ENCODE results near the gene FARS2.

Gene FARS2

DNA sequence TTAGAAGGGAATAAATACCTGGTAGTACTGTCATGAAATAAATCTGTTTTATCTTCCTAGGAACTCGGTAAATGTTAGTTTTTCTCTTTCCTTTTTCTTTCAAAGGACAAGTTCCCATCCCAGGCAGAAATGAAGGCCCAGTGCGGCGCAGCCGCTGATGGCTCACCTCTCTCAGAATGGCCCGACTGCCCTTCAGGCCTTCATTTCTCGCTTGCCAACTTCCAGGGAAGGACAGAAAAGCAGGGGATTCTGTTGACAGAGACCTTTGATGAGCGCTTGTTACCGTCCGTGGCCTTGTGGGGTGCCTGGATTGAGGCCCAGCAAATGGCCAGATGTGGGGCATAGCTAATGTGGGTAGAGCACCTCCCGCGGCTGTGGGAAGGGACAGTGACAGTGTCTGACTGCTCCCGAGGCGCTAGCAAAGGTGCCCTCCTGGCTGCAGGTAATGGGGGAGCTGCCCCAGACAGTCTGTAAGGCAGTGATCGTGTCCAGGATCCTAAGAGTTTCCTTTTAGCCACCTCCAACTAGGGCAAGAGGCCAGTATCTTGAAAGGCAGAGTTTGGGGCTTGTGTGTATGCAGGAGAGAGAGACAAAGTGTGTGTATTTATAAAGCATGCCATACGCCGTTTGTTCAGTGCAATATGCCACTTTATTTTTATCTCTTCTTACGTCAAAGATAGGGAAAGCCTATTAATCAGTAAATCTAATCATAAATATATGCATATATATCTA lies 391.3 kb downstream of the FARS2 start (continued):
- TF ChIP-seq, protein P1, sequence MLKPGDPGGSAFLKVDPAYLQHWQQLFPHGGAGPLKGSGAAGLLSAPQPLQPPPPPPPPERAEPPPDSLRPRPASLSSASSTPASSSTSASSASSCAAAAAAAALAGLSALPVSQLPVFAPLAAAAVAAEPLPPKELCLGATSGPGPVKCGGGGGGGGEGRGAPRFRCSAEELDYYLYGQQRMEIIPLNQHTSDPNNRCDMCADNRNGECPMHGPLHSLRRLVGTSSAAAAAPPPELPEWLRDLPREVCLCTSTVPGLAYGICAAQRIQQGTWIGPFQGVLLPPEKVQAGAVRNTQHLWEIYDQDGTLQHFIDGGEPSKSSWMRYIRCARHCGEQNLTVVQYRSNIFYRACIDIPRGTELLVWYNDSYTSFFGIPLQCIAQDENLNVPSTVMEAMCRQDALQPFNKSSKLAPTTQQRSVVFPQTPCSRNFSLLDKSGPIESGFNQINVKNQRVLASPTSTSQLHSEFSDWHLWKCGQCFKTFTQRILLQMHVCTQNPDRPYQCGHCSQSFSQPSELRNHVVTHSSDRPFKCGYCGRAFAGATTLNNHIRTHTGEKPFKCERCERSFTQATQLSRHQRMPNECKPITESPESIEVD (tag by site-specific recombination; IDR thresholded peaks at IDR 0.05) = no peak

DNA sequence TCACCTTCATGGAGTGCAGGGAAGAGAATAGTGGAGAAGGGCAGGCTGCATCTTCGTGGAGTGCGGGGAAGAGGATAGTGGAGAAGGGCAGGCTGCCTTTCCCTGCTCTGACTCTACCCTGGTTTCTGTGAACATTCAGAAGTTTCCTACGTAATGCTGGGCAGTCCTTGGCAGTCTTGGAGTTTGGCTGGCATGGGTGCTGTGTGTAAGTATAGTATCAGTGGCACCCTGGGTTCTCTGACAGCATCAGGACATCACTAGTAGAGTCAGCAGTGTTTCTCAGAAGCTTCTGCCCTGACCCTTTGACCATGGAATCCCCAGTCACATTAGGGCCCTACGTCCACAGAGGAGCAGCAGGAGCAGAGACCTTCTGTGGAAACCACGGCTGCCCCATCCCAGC lies 392.5 kb downstream of the FARS2 start:
- CTCF ChIA-PET = no interaction called here
- no peaks in the 10 kb centered on the region for H3K4me1 ChIP-seq (ENCODE audit: control insufficient read depth, insufficient read depth, low read length)
- POLR2A ChIA-PET = no interaction called here
- H3K9me3 ChIP-seq (ENCODE audit: control insufficient read depth, insufficient read depth, low read depth, low read length) = no peaks in the 10 kb centered on the region
- H3K27ac ChIP-seq (ENCODE audit: extremely low read depth, low read depth, low read length) = no peak overlapping the region
- TF ChIP-seq, protein P2, sequence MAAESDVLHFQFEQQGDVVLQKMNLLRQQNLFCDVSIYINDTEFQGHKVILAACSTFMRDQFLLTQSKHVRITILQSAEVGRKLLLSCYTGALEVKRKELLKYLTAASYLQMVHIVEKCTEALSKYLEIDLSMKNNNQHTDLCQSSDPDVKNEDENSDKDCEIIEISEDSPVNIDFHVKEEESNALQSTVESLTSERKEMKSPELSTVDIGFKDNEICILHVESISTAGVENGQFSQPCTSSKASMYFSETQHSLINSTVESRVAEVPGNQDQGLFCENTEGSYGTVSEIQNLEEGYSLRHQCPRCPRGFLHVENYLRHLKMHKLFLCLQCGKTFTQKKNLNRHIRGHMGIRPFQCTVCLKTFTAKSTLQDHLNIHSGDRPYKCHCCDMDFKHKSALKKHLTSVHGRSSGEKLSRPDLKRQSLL (tag by site-specific recombination; IDR thresholded peaks at IDR 0.05) = no peak
- TF ChIP-seq ZNF677 (tag by site-specific recombination; IDR thresholded peaks at IDR 0.05) (no peak), ZNF274 (IDR thresholded peaks at IDR 0.05; ENCODE audit: low read length) (no peak), ZNF274 (tag by site-specific recombination; IDR thresholded peaks at IDR 0.05; ENCODE audit: borderline replicate concordance) (no peak), ZFP37 (tag by site-specific recombination; IDR thresholded peaks at IDR 0.05) (no peak), SCRT1 (tag by site-specific recombination; IDR thresholded peaks at IDR 0.05; ENCODE audit: borderline replicate concordance) (no peak), MEIS1 (CRISPR knock-in tag; IDR thresholded peaks at IDR 0.05; ENCODE audit: borderline replicate concordance) (no peak), ZNF624 (tag by site-specific recombination; IDR thresholded peaks at IDR 0.05) (no peak), ZNF366 (tag by site-specific recombination; conservative IDR thresholded peaks at IDR 0.05) (no peak), SALL2 (tag by site-specific recombination; IDR thresholded peaks at IDR 0.05; ENCODE audit: borderline replicate concordance) (no peak), ZNF776 (tag by site-specific recombination; IDR thresholded peaks at IDR 0.05; ENCODE audit: borderline replicate concordance) (no peak)
- TF ChIP-seq, protein P3, sequence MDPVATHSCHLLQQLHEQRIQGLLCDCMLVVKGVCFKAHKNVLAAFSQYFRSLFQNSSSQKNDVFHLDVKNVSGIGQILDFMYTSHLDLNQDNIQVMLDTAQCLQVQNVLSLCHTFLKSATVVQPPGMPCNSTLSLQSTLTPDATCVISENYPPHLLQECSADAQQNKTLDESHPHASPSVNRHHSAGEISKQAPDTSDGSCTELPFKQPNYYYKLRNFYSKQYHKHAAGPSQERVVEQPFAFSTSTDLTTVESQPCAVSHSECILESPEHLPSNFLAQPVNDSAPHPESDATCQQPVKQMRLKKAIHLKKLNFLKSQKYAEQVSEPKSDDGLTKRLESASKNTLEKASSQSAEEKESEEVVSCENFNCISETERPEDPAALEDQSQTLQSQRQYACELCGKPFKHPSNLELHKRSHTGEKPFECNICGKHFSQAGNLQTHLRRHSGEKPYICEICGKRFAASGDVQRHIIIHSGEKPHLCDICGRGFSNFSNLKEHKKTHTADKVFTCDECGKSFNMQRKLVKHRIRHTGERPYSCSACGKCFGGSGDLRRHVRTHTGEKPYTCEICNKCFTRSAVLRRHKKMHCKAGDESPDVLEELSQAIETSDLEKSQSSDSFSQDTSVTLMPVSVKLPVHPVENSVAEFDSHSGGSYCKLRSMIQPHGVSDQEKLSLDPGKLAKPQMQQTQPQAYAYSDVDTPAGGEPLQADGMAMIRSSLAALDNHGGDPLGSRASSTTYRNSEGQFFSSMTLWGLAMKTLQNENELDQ (tag by site-specific recombination; IDR thresholded peaks at IDR 0.05; ENCODE audit: low read depth) = no peak
- H3K4me3 ChIP-seq (ENCODE audit: low read depth, low read length) = no peak overlapping the region
- H3K36me3 ChIP-seq (ENCODE audit: control insufficient read depth in 2 of 2, insufficient read depth in 1 of 2, low read length in 2 of 2) = no peaks in the 10 kb centered on the region

DNA sequence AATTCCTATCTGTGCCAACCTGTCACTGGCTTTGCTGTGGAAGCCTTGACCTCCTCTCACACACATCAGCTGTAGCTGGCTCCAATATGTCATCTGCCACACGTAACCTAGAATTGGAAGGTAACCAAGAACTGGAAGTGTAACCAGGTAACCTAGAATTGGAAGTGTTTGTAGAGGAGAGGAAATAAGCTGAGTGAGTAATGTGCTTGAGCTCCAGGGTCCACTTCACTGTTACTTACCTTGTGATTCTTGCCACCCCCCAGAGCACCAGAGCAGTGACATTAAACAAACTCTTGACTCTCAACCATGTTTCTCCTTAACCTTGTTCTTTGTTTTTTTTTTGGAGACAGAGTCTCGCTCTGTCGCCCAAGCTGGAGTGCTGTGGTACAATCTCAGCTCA lies 394.9 kb downstream of the FARS2 start:
- H3K4me3 ChIP-seq (ENCODE audit: low read depth, low read length) = no peak overlapping the region
- H3K9me3 ChIP-seq (ENCODE audit: control insufficient read depth, insufficient read depth, low read depth, low read length) = no peaks in the 10 kb centered on the region
- CTCF ChIA-PET = interaction anchor here (0.5 kb wide), 1 partner anchor 475 kb away, joined by 4 read pairs; no protein-coding TSS in a partner anchor
- no peaks in the 10 kb centered on the region for H3K4me1 ChIP-seq (ENCODE audit: control insufficient read depth, insufficient read depth, low read length)
- POLR2A ChIA-PET = no interaction called here
- H3K27ac ChIP-seq (ENCODE audit: extremely low read depth, low read depth, low read length) = no peak overlapping the region
- H3K36me3 ChIP-seq (ENCODE audit: control insufficient read depth in 2 of 2, insufficient read depth in 1 of 2, low read length in 2 of 2) = no peaks in the 10 kb centered on the region
- TF ChIP-seq ZFP37 (tag by site-specific recombination; IDR thresholded peaks at IDR 0.05) (no peak), ZBTB1 (tag by site-specific recombination; IDR thresholded peaks at IDR 0.05) (no peak), ZNF23 (tag by site-specific recombination; IDR thresholded peaks at IDR 0.05; ENCODE audit: borderline replicate concordance) (no peak), ZNF10 (tag by site-specific recombination; IDR thresholded peaks at IDR 0.05) (no peak), ZNF747 (tag by site-specific recombination; IDR thresholded peaks at IDR 0.05) (no peak), ZNF302 (tag by site-specific recombination; IDR thresholded peaks at IDR 0.05; ENCODE audit: low read depth) (no peak)
- TF ChIP-seq, protein P4, sequence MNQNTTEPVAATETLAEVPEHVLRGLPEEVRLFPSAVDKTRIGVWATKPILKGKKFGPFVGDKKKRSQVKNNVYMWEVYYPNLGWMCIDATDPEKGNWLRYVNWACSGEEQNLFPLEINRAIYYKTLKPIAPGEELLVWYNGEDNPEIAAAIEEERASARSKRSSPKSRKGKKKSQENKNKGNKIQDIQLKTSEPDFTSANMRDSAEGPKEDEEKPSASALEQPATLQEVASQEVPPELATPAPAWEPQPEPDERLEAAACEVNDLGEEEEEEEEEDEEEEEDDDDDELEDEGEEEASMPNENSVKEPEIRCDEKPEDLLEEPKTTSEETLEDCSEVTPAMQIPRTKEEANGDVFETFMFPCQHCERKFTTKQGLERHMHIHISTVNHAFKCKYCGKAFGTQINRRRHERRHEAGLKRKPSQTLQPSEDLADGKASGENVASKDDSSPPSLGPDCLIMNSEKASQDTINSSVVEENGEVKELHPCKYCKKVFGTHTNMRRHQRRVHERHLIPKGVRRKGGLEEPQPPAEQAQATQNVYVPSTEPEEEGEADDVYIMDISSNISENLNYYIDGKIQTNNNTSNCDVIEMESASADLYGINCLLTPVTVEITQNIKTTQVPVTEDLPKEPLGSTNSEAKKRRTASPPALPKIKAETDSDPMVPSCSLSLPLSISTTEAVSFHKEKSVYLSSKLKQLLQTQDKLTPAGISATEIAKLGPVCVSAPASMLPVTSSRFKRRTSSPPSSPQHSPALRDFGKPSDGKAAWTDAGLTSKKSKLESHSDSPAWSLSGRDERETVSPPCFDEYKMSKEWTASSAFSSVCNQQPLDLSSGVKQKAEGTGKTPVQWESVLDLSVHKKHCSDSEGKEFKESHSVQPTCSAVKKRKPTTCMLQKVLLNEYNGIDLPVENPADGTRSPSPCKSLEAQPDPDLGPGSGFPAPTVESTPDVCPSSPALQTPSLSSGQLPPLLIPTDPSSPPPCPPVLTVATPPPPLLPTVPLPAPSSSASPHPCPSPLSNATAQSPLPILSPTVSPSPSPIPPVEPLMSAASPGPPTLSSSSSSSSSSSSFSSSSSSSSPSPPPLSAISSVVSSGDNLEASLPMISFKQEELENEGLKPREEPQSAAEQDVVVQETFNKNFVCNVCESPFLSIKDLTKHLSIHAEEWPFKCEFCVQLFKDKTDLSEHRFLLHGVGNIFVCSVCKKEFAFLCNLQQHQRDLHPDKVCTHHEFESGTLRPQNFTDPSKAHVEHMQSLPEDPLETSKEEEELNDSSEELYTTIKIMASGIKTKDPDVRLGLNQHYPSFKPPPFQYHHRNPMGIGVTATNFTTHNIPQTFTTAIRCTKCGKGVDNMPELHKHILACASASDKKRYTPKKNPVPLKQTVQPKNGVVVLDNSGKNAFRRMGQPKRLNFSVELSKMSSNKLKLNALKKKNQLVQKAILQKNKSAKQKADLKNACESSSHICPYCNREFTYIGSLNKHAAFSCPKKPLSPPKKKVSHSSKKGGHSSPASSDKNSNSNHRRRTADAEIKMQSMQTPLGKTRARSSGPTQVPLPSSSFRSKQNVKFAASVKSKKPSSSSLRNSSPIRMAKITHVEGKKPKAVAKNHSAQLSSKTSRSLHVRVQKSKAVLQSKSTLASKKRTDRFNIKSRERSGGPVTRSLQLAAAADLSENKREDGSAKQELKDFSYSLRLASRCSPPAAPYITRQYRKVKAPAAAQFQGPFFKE (tag by site-specific recombination; IDR thresholded peaks at IDR 0.05; ENCODE audit: borderline replicate concordance) = no peak
